HG03457 (cell line): ENCODE results near the gene METTL21C.

ENCODE experiments used
- ATAC-seq: cut with Tn5 transposase; IDR thresholded peaks from one replicate; pipeline ENCODE4 v1.9.1; 2021; ENCODE audit warnings: moderate number of reproducible peaks; ENCODE audit not compliant: unreplicated experiment

Gene METTL21C

DNA sequence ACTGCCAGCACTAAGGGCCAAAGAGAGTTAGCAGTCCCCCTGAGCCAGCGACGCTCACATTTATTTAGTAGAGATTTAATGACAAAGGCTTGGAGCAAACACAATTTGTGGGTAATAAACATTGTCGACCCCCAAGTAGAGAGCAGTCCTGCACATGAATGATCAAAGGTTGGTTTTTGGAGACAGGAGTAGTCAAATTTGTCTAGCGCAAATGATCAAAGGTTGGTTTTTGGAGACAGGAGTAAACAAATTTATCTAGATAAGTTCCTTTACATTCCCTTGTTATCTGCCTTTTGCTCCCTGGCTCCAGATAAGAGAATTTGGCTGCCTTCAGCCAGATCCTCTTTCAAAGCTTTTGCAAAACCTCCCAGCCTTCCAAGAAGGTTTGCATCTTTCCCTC is 26.9 kb downstream of the METTL21C start:
- ATAC-seq, result no peak

- ATAC-seq, result no peak
Measured at GRCh38 chr13:102667023-102667422, 27.8 kb downstream of the METTL21C start.

DNA sequence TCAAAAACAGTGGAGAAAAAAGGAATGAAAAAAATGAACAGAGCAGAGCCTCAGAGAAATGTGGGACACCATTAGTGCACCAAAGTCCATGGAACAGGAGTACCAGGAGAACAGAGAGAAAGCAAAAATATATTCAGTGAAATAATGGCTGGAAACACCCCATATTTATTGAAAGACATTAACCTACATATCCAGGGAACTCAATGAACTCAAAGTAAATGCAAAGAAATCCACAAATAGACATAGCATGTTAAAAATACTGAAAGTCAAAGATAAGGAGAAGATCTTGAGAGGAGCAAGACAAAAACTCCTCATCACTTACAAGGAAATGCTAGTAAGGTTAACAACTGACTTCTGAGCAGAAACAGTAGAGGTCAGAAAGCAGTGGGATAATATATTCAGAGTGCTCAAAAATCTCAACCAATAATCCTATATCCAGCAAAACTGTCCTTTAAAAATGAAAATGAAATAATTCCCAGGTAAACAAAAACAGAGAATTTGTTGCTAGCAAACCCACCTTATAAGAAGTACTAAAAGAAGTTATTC is 35.6 kb downstream of the METTL21C start:
- ATAC-seq, result no peak

DNA sequence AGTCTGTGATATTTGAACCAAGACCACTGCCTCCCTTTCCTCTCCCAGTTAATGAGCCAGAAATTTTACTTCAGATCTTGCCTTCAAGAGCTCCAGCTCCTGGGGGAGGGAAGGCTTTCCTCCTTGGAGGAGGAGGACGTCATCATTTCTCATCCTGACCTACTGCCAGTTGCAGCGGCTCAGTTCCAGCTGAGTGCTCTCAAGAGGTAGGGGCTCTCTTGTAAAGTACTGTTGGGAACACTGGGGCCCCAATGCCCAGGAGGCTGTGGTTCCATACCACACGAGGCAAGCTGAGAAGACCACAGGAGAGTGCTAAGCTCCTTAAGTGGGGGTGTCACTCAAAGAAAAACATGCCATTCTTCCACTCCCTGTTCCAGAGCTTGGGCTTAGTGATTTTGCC is 36.2 kb downstream of the METTL21C start:
- no peak for ATAC-seq

- no peak for ATAC-seq
Measured at GRCh38 chr13:102657630-102658029, 37.2 kb downstream of the METTL21C start.

DNA sequence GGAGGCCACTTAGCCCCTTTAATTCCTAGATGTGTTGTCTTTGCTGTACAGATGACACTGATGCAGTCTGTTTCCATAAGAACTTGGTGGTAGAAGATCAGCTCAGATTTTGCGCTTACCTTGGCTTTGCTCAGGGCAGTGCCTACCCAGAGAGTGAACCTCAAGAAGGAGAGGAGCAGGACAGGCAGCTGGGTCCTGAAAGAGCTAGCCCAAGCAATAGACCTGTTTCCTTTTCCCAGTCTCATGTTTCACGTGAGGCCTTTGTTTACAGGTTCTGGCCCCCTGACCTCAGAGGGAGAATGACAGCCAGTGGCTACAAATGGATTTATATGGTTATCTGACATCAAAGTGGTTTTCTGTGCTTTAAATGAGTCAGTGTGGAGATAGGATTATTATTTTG is 40.1 kb downstream of the METTL21C start:
- ATAC-seq, result no peak

- no peak for ATAC-seq
Measured at GRCh38 chr13:102651892-102652291, 43.0 kb downstream of the METTL21C start.

GRCh38 chr13:102651392-102651791 is 43.5 kb downstream of the METTL21C start:
- ATAC-seq, result no peak

DNA sequence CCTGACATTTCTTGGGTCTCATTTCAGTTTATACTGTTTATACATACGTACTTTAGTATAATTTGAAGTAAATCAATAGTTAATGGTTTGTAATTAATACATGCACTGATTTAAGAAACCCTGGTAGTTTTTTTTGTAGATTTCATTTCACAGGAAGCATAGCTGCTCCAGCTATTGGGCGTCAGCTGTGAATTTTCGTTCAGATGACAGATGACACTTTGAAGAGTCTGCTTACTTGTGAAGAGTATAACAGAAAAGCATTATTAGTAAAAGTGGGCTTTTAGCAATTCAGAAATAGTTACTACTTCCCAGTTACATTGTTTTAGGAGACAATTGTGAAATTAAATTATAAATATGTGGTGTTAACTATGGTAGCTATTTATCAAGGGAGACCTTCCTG is 44.4 kb downstream of the METTL21C start:
- ATAC-seq, result no peak

DNA sequence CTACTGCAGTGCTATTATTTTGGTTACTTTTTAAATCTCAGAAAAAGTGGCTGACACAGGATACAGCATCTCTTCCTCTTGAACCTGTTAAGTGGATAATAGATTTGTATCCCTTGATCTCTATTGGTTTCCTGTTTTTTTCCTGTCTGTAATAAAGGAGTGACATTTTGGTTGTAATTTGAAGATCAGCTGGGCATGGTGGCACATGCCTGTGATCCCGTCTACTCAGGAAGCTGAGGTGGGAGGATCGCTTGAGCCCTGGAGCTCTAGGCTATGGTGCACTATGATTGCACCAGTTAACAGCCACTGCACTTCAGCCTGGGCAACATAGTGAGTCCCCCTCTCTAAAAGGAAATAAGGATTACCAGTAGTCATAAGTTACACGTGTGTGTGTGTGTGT is 46.8 kb downstream of the METTL21C start:
- ATAC-seq, result no peak

GRCh38 chr13:102645701-102646100 is 49.1 kb downstream of the METTL21C start:
- ATAC-seq, result no peak

- no peak for ATAC-seq
Measured at GRCh38 chr13:102643656-102644055, 51.2 kb downstream of the METTL21C start.

- ATAC-seq, result no peak
Measured at GRCh38 chr13:102642475-102642874, 52.4 kb downstream of the METTL21C start.

DNA sequence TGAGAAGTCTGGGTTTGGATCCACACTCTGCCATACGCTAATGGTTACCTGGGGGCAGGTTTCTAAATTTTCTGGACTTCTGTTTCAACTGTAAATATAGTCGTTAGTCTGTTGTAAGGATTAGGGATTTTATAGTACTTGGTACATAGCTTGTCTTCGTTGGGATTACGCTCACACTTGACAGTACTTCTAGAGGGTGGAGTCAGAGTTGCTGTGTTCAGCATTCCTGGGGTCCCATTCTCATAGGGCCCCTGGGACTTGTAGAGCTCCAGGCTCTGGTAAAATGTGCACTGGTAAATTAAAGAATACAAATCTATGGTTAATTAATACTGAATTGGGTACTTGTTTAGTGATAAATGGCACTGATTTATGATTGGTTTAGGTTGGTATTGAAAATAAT is 52.8 kb downstream of the METTL21C start:
- no peak for ATAC-seq

- ATAC-seq, result no peak
Measured at GRCh38 chr13:102638741-102639140, 56.1 kb downstream of the METTL21C start.
